ENCODE results near the gene GGCT. TPM values are rescaled to one million over a fixed set of nuclear protein-coding genes. Genes with fewer than 3 reads are reported as not detected.

The GGCT gene
- total and polyA plus RNA-seq, 2 donors (not counting 3 experiments of a cell fraction or from before 2014, with no cell fraction given), result 21.1 to 44.3 TPM

DNA sequence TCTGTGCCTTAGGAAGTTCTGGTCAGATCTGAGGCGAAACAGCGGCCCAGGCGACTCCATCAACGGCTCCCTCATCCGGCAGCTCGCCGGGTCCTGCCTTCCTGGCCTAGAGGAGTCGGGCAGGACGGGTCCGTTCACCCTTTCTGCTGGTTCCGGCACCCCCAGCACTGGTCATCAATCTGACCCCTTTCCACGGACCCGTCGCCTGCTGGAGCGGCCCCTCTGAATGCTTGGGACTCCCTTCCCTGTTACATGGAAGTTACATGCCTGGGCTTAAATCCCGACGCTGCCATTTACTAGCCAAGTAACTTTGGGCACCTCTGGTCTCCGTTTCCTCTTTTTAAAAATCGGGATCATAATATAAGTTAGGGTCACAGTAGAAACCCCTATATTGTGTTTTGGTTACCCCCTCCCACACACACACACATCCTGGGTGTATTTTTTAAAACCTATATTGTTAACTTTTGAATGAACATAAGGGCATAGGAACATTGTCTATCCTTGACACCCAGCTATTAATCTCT, 607 bp upstream of the GGCT start:
- Histone ChIP-seq H3K9me3 (replicated peaks; ENCODE audit: control insufficient read depth, insufficient read depth, low read length) (no peaks in the 10 kb centered on the region), H3K27ac (ENCODE audit: insufficient read depth, low read depth, low read length) (peak overlapping the region; percentile 54), H3K4me2 (ENCODE audit: insufficient read depth, low read length) (peak overlapping the region; percentile 78), H3K4me1 (ENCODE audit: control insufficient read depth, extremely low read depth, insufficient read depth, low read length) (peaks cover 15% of the 10 kb centered on the region), H3K36me3 (ENCODE audit: control insufficient read depth in 2 of 2, extremely low read depth in 1 of 2, insufficient read depth in 2 of 2, low read length in 2 of 2) (no peaks in the 10 kb centered on the region), H3K79me2 (ENCODE audit: control insufficient read depth, insufficient read depth, low read length) (peaks cover 29% of the 10 kb centered on the region), H3K4me3 (replicated peaks in 1 of 3; ENCODE audit: insufficient read depth in 1 of 3, low read depth in 1 of 3, low read length in 3 of 3) (peak overlapping the region; percentile 43 to 69 (median 67)), H4K20me1 (replicated peaks; ENCODE audit: control insufficient read depth, extremely low read depth, insufficient read depth, low read length) (no peaks in the 10 kb centered on the region), H3K9ac (replicated peaks; ENCODE audit: extremely low read depth, insufficient read depth, low read length) (peak overlapping the region; percentile 79), H3K9me1 (replicated peaks; ENCODE audit: control insufficient read depth, extremely low read depth, insufficient read depth, low read length) (no peaks in the 10 kb centered on the region), H2AFZ (ENCODE audit: low read depth, low read length) (peak overlapping the region; percentile 95), H3K27me3 (ENCODE audit: control insufficient read depth in 2 of 2, insufficient read depth in 2 of 2, low read length in 2 of 2) (no peaks in the 10 kb centered on the region)
- intact Hi-C loops (cut with micrococcal nuclease), result loop anchor here (1.0 to 10.0 kb wide), 4 partner anchors 36 to 370 kb away; partner anchors contain the start of gene ZNRF2
- BruUV-seq (replicated peaks), result TSS peak; percentile 94
- ChIA-PET CTCF (interaction anchor here (1.0 to 4.2 kb wide), 3 partner anchors 27 to 59 kb away, joined by 3 to 24 read pairs (median 3); no protein-coding TSS in a partner anchor), POLR2A (no interaction called here)
- dilution Hi-C loops (cut with MboI; ENCODE audit: extremely low pct_ligation_motif_present, low sequenced_read_pairs), result no loop called here
- DNase-seq (ENCODE audit: low read depth, low spot score) (no peak), FAIRE-seq (no peak)
- TF ChIP-seq MAX (IDR thresholded peaks at IDR 0.05; ENCODE audit: insufficient read depth, insufficient read length) (no peak), MYC (IDR thresholded peaks at IDR 0.05; ENCODE audit: low read depth, low read length) (no peak), GATA2 (IDR thresholded peaks at IDR 0.05; ENCODE audit: insufficient read depth, insufficient read length, low read depth, low read length) (no peak), POLR2A (IDR thresholded peaks at IDR 0.05; ENCODE audit: low read depth, low read length) (no peak), FOS (IDR thresholded peaks at IDR 0.05; ENCODE audit: borderline replicate concordance, insufficient read depth, low read length) (no peak), EZH2 (IDR thresholded peaks at IDR 0.05; ENCODE audit: borderline replicate concordance, low read depth, low read length, severe bottlenecking) (no peak), CTCF (IDR thresholded peaks at IDR 0.05; ENCODE audit: extremely low read depth in 1 of 2, insufficient read depth in 1 of 2, low read depth in 1 of 2, low read length in 2 of 2) (no peak), JUN (IDR thresholded peaks at IDR 0.05; ENCODE audit: borderline replicate concordance, insufficient read depth, insufficient read length, low read depth) (no peak), POLR2AphosphoS5 (IDR thresholded peaks at IDR 0.05; ENCODE audit: insufficient read depth, low read depth, low read length) (no peak)
